GM21528 (cell line): ENCODE results near the gene OR52N5.

ENCODE experiments used
- ATAC-seq: cut with Tn5 transposase; IDR thresholded peaks from one replicate; pipeline ENCODE4 v1.9.1; 2021; ENCODE audit warnings: mild to moderate bottlenecking, moderate library complexity; ENCODE audit not compliant: unreplicated experiment, low FRiP score

OR52N5 gene

GRCh38 chr11:5783255-5783654 is at the start of gene OR52N5:
Gene OR52N5, minus strand, starts transcription at chr11:5783355. Its CDS starts 4,721 bp downstream, at chr11:5778634.
- no peak for ATAC-seq

DNA sequence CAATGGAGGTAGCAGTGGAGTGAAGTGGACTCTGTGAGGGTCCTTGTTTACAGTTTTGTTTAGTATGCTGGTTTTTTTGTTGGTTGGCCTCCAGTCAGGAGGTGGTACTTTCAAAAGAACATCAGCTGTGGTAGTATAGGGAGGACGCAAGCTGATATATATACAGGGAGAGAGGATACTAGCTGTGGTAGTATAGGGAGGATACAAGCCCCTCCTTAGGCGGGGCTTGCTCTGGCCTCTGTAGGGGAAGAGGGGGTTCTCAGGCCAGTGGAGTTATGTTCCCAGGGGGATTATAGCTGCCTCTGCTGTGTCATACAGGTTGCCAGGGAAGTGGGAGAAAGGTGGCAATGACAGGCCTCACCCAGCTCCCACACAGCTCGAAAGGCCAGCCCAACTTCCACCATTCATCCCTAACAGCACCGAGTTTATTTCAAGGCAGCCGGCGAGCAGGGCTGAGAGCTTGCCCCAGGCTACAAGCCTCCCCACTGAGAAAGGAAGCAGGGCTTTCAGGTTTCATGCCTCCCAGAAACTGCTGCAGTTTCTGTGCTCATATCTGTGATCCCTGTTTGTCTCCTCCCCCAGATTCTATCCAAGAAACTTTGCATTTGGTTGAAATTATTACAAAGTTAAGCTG is 48.2 kb upstream of the OR52N5 start:
- no peak for ATAC-seq

GRCh38 chr11:5818245-5818886 is 35.2 kb upstream of the OR52N5 start:
- ATAC-seq = peak; percentile 67

DNA sequence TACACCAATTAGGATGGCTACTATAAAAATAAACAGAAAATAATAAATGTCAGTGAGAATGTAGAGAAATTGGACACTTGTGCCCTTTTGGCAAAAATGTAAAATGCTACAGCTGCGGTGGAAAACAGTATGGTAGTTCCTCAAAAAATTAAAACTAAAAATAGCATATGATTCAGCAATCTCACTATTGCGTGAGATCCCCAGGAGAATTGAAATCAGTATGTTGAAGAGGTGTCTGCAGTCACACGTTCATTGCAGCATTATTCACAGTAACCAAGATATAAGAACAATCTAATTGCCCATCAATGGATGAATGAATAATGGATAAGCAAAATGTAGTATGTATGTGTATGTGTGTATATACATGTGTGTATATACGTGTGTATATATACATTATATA is 32.4 kb upstream of the OR52N5 start:
- ATAC-seq = no peak

DNA sequence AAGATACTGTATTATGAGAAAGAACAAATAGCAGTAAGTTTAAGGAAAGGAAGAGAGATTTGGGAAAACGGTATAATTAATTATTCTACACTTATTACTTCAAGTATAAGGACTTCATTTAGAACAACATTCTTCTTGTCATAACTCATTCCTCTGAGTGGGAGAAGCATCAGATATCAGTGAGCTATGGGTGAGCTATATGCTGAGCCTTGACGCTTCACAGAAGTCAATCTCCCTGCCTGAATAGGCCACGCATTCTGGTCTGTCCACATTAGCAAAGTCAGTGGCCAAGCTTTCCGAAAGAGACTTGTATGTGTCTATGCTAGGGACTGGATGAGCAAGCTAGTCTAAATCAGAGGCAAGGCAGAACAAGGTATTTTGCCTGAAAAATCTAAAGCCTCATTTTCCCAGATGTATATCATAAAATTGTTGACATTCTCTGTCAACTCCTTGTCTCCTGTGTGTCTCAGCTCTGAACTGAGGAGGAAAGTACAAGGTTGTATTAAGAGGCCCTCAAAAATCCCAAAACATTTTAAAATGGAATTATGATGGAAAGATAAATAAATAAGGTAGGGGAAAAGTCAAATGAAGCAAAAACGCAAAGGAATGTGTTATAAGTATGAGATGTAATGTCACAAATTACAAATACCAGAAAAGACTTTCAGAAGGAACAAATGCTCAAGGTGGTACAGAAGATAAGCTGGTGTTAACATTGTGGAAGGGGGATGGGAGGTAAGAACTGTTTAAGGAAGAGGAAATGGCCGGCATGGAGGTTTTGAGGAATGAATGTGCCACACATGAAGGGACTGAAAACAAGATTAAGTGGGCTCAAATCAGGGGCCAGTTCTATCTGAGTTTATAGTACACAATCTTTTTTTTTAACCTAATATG is 27.0 kb upstream of the OR52N5 start:
- ATAC-seq = no peak

- peak; percentile 30 for ATAC-seq
Observed at GRCh38 chr11:5809122-5809519, 26.0 kb upstream of the OR52N5 start.

GRCh38 chr11:5808500-5809121 is 25.5 kb upstream of the OR52N5 start, which contains the start of gene OR52N2:
Gene OR52N2, plus strand, starts transcription at chr11:5808924. Its CDS starts 11,412 bp downstream, at chr11:5820336.
- peak; percentile 93 for ATAC-seq

DNA sequence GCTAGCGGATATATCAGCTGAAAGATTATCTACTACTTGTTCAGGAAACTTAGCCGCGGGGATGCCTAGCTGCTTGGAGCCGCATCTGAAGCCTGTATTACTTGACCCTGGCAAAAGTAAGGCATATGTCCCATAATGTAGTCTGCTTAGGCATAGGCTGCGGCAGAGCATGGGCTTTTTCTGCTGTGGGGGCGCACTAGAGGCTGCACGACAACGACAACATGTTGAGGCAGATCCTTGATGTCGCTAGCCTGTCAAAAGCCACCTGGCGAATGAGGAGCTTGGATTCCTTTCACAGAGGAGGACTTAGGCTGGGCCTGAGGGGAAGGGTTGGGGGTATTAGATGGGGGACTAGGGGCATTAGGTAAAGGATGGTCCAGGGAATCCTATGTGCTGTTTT is 24.4 kb upstream of the OR52N5 start:
- no peak for ATAC-seq

DNA sequence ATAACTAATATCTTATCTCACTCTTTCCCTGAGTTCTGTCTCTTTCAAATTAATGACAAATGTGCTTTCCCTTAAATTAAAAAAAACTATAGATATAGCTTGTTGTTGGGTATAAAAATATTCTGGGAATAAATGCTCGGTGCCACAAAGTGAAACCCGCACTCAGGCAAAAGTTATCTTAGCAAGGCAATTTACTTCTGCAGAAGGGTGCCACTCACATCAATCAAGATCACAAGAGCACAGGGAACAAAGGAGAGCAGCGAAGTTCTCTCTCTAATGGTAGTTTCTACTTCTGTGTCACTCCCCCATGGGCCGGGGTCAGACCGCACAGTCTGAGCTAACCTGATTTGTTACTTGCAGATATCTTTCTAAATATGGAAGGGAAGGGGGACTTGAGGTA is 20.8 kb upstream of the OR52N5 start:
- no peak for ATAC-seq

GRCh38 chr11:5796541-5796940 is 13.4 kb upstream of the OR52N5 start:
- no peak for ATAC-seq

DNA sequence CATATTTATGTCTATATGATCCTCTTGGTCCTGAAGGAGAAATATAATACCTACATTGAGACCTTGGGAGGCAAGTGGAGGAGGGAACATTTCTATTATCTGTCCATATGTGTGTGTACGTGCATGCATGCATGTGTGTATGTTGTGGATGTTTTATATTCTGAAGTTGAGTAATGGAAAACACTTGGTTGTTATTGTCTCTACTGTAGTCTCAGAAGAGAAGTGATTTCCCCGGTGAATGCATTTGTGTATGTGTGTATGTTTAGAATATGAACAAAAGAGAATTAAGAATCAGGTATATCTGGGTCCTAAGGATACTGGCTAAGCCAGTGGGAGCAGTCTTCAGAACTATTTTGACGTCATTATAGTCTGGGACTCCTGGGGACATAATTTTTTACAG is 8.0 kb upstream of the OR52N5 start, which contains the start of gene OR52N1:
TSS of gene OR52N1 (minus strand) at position 101 of the 400 bp plus-strand sequence. CDS start 2,449 bp downstream, outside the sequence.
- ATAC-seq = no peak

GRCh38 chr11:5767056-5767455 is 16.1 kb downstream of the OR52N5 start:
- no peak for ATAC-seq

DNA sequence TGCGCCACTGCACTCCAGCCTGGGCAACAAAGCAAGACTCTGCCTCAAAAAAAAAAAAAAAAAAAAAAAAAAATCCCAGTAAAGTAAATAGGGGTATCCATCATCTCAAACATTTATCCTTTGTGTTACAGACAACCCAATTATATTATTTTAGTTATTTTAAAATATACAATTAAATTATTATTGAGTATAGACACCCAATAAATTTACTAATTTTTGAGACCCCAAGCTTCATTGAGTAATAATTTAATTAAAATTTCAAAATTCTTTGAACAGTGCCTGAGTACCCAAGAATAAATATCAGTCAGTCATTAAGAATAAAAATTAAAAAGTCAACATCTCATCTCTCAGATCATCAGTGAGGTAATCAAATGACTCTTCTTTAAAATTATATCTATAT is 29.2 kb downstream of the OR52N5 start, which contains the start of gene OR52N4:
TSS of gene OR52N4 (plus strand) at position 301 of the 400 bp plus-strand sequence. CDS start 498 bp downstream, outside the sequence.
- ATAC-seq = no peak

GRCh38 chr11:5749836-5750235 is 33.3 kb downstream of the OR52N5 start:
- no peak for ATAC-seq

GRCh38 chr11:5746614-5747013 is 36.5 kb downstream of the OR52N5 start:
- ATAC-seq = no peak

DNA sequence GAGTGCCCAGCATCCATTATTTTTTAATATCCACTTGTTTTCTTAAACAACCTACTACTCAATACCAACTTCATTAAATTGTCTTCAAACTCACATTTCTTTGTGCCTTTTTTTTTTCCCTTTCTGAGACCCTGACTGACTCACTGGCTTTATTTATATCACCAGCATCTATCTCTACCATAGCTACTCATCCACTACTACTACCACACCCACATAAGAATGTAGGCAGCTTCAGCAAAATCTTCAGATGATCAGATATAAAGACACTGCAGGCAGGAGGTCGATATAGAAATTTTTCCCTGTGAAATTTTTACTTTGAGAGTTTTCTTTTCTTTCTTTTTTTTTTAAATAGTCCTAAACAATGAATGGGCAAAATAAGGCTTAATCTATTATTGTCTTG is 44.7 kb downstream of the OR52N5 start:
- ATAC-seq = no peak

- no peak for ATAC-seq
Observed at GRCh38 chr11:5737670-5738392, 45.3 kb downstream of the OR52N5 start.

GRCh38 chr11:5737091-5737490 is 46.1 kb downstream of the OR52N5 start:
- ATAC-seq = no peak

- ATAC-seq = no peak
Observed at GRCh38 chr11:5736396-5736795, 46.8 kb downstream of the OR52N5 start, which contains the start of gene OR56B1. Gene OR56B1, plus strand, starts transcription at chr11:5736448. Its CDS starts 69 bp downstream, at chr11:5736517.

DNA sequence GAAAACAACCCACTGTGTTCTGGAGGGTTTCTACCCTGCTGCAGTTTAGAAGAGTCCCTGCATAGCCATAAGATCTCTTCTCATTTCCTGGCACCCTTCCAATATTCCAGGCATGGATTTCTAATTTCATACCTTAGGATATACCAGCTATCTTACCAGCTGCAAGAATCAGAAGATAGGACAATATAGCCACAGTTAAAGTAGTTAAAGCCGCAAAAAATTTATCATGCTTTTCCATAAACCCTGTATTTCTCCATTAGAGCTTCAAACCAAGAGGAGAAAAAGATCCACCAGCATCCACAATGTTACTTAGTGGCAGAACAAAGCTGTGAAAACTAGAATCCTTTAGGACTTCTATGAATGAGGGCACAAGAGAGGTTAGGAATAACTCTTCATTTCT is 55.5 kb downstream of the OR52N5 start:
- ATAC-seq = no peak
